Type B pancreatic cell (in vitro differentiated cells): ENCODE measurements around the gene SYNE2. TPM values are rescaled to one million over a fixed set of nuclear protein-coding genes. Genes with fewer than 3 reads are reported as not detected.

Source experiments
- DNase-seq: peaks from one replicate; pipeline ENCODE4 v3.0.0; 2021; ENCODE audit warnings: mixed read lengths; ENCODE audit not compliant: unreplicated experiment; ENCODE audit errors: extremely low spot score
- H3K27ac Mint-ChIP-seq: 2 replicates; pipeline ENCODE4 v1.8.0; 2021; ENCODE audit warnings: mild to moderate bottlenecking, mixed read lengths
- H3K27me3 Mint-ChIP-seq: 2 replicates; pipeline ENCODE4 v1.8.0; 2021; ENCODE audit warnings: mixed read lengths
- H3K36me3 Mint-ChIP-seq: 2 replicates; pipeline ENCODE4 v1.8.0; 2021; ENCODE audit warnings: mixed read lengths
- H3K4me1 Mint-ChIP-seq: one replicate; pipeline ENCODE4 v1.8.0; 2021; ENCODE audit warnings: mixed read lengths; ENCODE audit not compliant: unreplicated experiment
- H3K4me3 Mint-ChIP-seq: 2 replicates; pipeline ENCODE4 v1.8.0; 2021; ENCODE audit warnings: mild to moderate bottlenecking, mixed read lengths
- H3K9me3 Mint-ChIP-seq: 2 replicates; pipeline ENCODE4 v1.8.0; 2021; ENCODE audit warnings: mixed read lengths
- total RNA-seq: library from RNA; stranded (reverse); gene quantifications from 2 replicates; pipeline ENCODE4 v1.2.1, GENCODE V29; 2021; ENCODE audit warnings: low replicate concordance
- TF ChIP-seq, protein P1 (sequence below): fragments of 200-600 bp; sonication (generic); conservative IDR thresholded peaks from 2 replicates; pipeline ENCODE4 v1.5.0; 2021; ENCODE audit warnings: antibody characterized with exemption, mild to moderate bottlenecking

Gene SYNE2
- total RNA-seq, 1 donor from 2014 or later: 75.1 TPM

DNA sequence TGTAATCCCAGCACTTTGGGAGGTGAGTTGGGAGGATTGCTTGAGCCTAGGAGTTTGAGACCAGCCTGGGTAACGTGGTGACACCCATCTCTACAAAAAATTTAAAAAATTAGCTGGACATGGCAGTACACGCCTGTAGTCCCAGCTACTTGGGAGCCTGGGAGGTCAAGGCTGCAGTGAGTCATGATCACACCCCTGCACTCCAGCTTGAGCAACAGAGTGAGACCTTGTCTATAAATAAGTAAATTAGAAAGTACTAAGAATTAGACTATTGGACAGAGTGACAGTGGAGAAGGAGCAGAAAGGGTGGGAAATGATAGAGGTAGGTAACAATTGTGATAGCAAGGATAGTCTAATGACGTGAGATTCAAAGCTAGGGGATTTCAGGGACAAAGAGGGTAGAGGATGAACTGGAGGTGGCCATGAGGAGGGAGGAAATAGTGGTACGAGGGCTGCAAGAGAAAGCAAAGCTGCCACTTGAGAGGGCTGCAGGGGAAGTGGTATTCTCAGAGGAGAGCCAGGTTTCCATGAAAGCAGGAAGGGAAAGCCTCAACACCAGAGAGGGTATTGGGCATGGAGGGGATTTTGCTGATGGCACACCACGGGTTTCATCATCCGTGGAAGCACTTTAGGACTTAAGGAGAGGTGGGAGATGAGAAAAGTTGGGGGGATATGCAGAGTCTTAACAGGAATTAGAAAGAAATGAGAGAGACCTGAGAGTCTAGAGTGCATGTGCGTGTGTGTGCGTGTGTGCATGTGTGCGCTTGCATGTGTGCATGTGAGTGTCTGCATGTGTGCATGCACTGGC is 85.6 kb downstream of the SYNE2 start:
- H3K27ac Mint-ChIP-seq: no peak overlapping the region
- no peak for DNase-seq
- TF ChIP-seq, protein P1, sequence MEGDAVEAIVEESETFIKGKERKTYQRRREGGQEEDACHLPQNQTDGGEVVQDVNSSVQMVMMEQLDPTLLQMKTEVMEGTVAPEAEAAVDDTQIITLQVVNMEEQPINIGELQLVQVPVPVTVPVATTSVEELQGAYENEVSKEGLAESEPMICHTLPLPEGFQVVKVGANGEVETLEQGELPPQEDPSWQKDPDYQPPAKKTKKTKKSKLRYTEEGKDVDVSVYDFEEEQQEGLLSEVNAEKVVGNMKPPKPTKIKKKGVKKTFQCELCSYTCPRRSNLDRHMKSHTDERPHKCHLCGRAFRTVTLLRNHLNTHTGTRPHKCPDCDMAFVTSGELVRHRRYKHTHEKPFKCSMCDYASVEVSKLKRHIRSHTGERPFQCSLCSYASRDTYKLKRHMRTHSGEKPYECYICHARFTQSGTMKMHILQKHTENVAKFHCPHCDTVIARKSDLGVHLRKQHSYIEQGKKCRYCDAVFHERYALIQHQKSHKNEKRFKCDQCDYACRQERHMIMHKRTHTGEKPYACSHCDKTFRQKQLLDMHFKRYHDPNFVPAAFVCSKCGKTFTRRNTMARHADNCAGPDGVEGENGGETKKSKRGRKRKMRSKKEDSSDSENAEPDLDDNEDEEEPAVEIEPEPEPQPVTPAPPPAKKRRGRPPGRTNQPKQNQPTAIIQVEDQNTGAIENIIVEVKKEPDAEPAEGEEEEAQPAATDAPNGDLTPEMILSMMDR: no peak
- H3K27me3 Mint-ChIP-seq: no peaks in the 10 kb centered on the region
- H3K4me1 Mint-ChIP-seq: peaks cover 7% of the 10 kb centered on the region
- H3K9me3 Mint-ChIP-seq: no peaks in the 10 kb centered on the region
- H3K36me3 Mint-ChIP-seq: peaks cover 6% of the 10 kb centered on the region
- H3K4me3 Mint-ChIP-seq: no peak overlapping the region

GRCh38 chr14:63939006-63939270 is 86.1 kb downstream of the SYNE2 start:
- TF ChIP-seq, protein P1: no peak
- no peak overlapping the region for H3K27ac Mint-ChIP-seq
- H3K9me3 Mint-ChIP-seq: no peaks in the 10 kb centered on the region
- no peak overlapping the region for H3K4me3 Mint-ChIP-seq
- peaks cover 3% of the 10 kb centered on the region for H3K4me1 Mint-ChIP-seq
- no peaks in the 10 kb centered on the region for H3K27me3 Mint-ChIP-seq
- no peak for DNase-seq
- H3K36me3 Mint-ChIP-seq: peaks cover 6% of the 10 kb centered on the region

DNA sequence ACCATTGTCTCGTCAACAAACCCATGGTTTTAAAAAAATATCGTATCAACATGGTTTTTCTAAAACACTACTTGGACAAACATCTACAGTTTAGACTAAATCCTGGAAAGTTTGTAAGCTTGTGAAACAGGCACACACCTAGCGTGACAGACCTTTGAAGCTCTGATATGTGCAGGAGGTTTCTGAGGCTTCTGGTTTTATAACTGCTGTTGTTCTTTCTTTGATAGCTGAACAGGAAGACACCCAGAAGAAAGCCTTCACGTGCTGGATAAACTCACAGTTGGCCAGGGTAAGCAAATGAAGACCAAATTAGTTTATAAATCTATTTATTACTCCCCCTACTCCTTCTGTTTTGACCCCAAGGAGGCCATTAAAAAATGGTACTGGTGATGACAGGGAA is 87.6 kb downstream of the SYNE2 start:
- H3K4me3 Mint-ChIP-seq: no peak overlapping the region
- H3K9me3 Mint-ChIP-seq: no peaks in the 10 kb centered on the region
- H3K27ac Mint-ChIP-seq: no peak overlapping the region
- H3K4me1 Mint-ChIP-seq: no peaks in the 10 kb centered on the region
- TF ChIP-seq, protein P1: no peak
- H3K27me3 Mint-ChIP-seq: no peaks in the 10 kb centered on the region
- peaks cover 6% of the 10 kb centered on the region for H3K36me3 Mint-ChIP-seq
- DNase-seq: no peak

DNA sequence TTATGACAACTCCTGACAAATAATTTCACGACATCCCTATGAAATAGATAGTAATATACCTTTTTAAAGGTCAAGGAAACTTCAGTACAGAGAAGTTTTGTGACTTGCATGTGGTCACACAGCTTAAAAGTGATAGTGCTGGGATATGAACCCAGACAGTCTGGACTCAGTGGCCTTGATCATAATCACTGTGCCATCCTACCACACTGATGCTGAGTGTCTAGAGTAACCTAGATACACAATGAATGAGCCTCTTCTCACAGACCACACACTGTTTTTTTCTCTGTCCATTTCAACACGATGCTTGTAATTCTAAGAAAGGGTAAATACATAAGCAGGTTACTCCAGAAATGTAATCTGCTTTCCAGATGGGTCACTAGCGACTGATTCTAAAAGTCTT is 88.2 kb downstream of the SYNE2 start:
- no peaks in the 10 kb centered on the region for H3K9me3 Mint-ChIP-seq
- TF ChIP-seq, protein P1: no peak
- no peaks in the 10 kb centered on the region for H3K4me1 Mint-ChIP-seq
- H3K36me3 Mint-ChIP-seq: peaks cover 6% of the 10 kb centered on the region
- no peaks in the 10 kb centered on the region for H3K27me3 Mint-ChIP-seq
- no peak overlapping the region for H3K27ac Mint-ChIP-seq
- DNase-seq: no peak
- no peak overlapping the region for H3K4me3 Mint-ChIP-seq

DNA sequence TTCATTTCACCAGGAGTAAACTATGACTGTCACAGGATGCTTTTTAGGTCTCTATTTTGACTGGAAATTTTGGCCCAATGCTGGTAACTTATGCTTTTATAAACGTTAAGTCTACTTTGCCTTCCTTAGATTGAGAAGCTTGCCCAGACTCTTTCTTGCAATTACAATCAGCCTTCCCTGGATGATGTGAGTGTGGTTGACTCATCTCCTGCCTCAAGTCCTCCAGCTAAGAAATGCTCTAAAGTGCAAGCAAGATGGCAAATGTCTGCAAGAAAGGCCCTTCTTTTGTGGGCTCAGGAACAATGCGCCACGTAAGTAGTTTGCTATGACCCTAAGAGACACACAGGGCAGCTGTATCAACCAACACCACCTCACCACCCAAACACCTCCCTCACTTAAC is 96.9 kb downstream of the SYNE2 start:
- no peak overlapping the region for H3K4me3 Mint-ChIP-seq
- TF ChIP-seq, protein P1: no peak
- H3K27me3 Mint-ChIP-seq: no peaks in the 10 kb centered on the region
- peaks cover 4% of the 10 kb centered on the region for H3K36me3 Mint-ChIP-seq
- DNase-seq: no peak
- H3K27ac Mint-ChIP-seq: no peak overlapping the region
- H3K4me1 Mint-ChIP-seq: no peaks in the 10 kb centered on the region
- no peaks in the 10 kb centered on the region for H3K9me3 Mint-ChIP-seq
